K562 (cell line): Measurements from ENCODE around the gene ELMO1. TPM values are rescaled to one million over a fixed set of nuclear protein-coding genes. Genes with fewer than 3 reads are reported as not detected.

Source experiments
- ATAC-seq: fragments of 200-7000 bp; cut with Tn5 transposase; 3 replicates; pipeline ENCODE4 v1.9.1; 2020; ENCODE audit warnings: moderate library complexity
- BruUV-seq: library from RNA; stranded (reverse); fragments of 400-500 nt; replicated peaks from 2 replicates; lab custom pipeline; 2021; lab: Mats Ljungman, UMichigan
- CTCF ChIA-PET: fragments of 300-600 bp; formaldehyde crosslinking; extraction: SDS; loops from one replicate; lab custom pipeline; 2021; ENCODE audit warnings: low intra/inter-chr PET ratio; lab: Yijun Ruan, JAX
- POLR2A ChIA-PET: fragments of 300-600, 350-650 bp; sonication (Branson Sonifier 250); formaldehyde crosslinking; extraction: SDS; loops from one replicate; lab custom pipeline; 2021; ENCODE audit warnings: antibody characterized with exemption, inconsistent platforms; lab: Yijun Ruan, JAX
- DNase-seq, 4 experiments: peaks; one replicate each; pipeline versions ENCODE4 v3.0.0 to v3.0.0-alpha.2; 2011 to 2018; ENCODE audit warnings: low spot score in 3 of 4, mixed read lengths in 3 of 4; ENCODE audit errors: extremely low read depth in 1 of 4
- FAIRE-seq: peaks from 2 replicates; lab custom pipeline; 2011; peaks lifted over from hg19 to GRCh38; lab: Jason Lieb, UNC
- H2AFZ ChIP-seq: 2 replicates; pipeline ENCODE4 v1.6.0; 2011; ENCODE audit warnings: low read depth, low read length, control low read depth, inconsistent platforms
- H3K27ac ChIP-seq: fragments of 200-600 bp; 3 replicates; pipeline ENCODE4 v1.8.0; 2011; ENCODE audit warnings: low read depth, mild to moderate bottlenecking, control low read depth, inconsistent platforms, low read length, moderate library complexity, mixed read lengths; ENCODE audit errors: extremely low read depth
- H3K27me3 ChIP-seq, 2 experiments: fragments of 300-600 bp in 1 of 2; 2 replicates in 1 of 2; 3 replicates in 1 of 2; pipeline versions ENCODE4 v1.6.0 to v1.8.0; 2011; ENCODE audit warnings: inconsistent platforms in 2 of 2, low read length in 2 of 2, mild to moderate bottlenecking in 1 of 2, mixed read lengths in 1 of 2, moderate library complexity in 1 of 2; ENCODE audit not compliant: control insufficient read depth in 2 of 2, insufficient read depth in 2 of 2
- H3K36me3 ChIP-seq: fragments of 300-600 bp; 3 replicates; pipeline ENCODE4 v1.8.0; 2011; ENCODE audit warnings: mild to moderate bottlenecking, low read length, inconsistent platforms; ENCODE audit not compliant: control insufficient read depth, insufficient read depth
- H3K4me1 ChIP-seq, 2 experiments: fragments of 200-600 bp in 1 of 2; replicated peaks in 1 of 2; 2 replicates in 1 of 2; 3 replicates in 1 of 2; pipeline versions ENCODE4 v1.5.1 to v1.8.0; 2011; ENCODE audit warnings: inconsistent platforms in 2 of 2, low read length in 2 of 2, mild to moderate bottlenecking in 1 of 2, mixed read lengths in 1 of 2, moderate library complexity in 1 of 2; ENCODE audit not compliant: control insufficient read depth in 2 of 2, insufficient read depth in 2 of 2
- H3K4me2 ChIP-seq: 2 replicates; pipeline ENCODE4 v1.6.1; 2011; ENCODE audit warnings: low read length, control low read depth, inconsistent platforms, mixed read lengths; ENCODE audit not compliant: insufficient read depth
- H3K4me3 ChIP-seq: fragments of 200-600 bp; sonication (generic), shearing (Covaris generic); 2 replicates; pipeline ENCODE4 v1.5.1; 2016; ENCODE audit warnings: control low read depth, inconsistent platforms
- H3K79me2 ChIP-seq: fragments of 200-600 bp; 3 replicates; pipeline ENCODE4 v1.8.0; 2011; ENCODE audit warnings: low read length, inconsistent platforms; ENCODE audit not compliant: control insufficient read depth, insufficient read depth
- H3K9ac ChIP-seq, 2 experiments: 2 replicates each; pipeline versions ENCODE4 v1.6.0 to v1.6.1; 2011; ENCODE audit warnings: low read depth in 2 of 2, low read length in 2 of 2, control low read depth in 1 of 2, inconsistent platforms in 1 of 2, mild to moderate bottlenecking in 1 of 2, mixed read lengths in 1 of 2; ENCODE audit not compliant: insufficient read depth in 1 of 2
- H3K9me1 ChIP-seq: one replicate; pipeline ENCODE4 v1.6.0; 2011; ENCODE audit warnings: inconsistent platforms, mild to moderate bottlenecking, low read length, moderate library complexity; ENCODE audit not compliant: control insufficient read depth, insufficient read depth
- H3K9me3 ChIP-seq: replicated peaks from 2 replicates; pipeline ENCODE4 v1.5.1; 2011; ENCODE audit warnings: low read depth, low read length, inconsistent platforms; ENCODE audit not compliant: control insufficient read depth, insufficient read depth
- H4K20me1 ChIP-seq: replicated peaks from 2 replicates; pipeline ENCODE4 v1.6.1; 2011; ENCODE audit warnings: low read length, inconsistent platforms, mixed read lengths; ENCODE audit not compliant: control insufficient read depth, insufficient read depth
- ARID2 ChIP-seq: fragments of 450-650 bp; IDR thresholded peaks from 2 replicates; pipeline ENCODE4 v1.6.1; 2017; ENCODE audit warnings: antibody characterized with exemption, mild to moderate bottlenecking
- CTBP1 ChIP-seq: fragments of 450-650 bp; IDR thresholded peaks from 2 replicates; pipeline ENCODE4 v1.6.1; 2016; ENCODE audit warnings: borderline replicate concordance
- ETV6 ChIP-seq, 3 experiments: fragments of 150-350 bp in 1 of 3; sonication (generic) in 1 of 3; formaldehyde crosslinking in 1 of 3; IDR thresholded peaks; 2 replicates each; pipeline versions ENCODE4 v1.6.1 to v1.8.0; 2014 to 2022; ENCODE audit warnings: borderline replicate concordance in 2 of 3, low read depth in 2 of 3, antibody characterized with exemption in 1 of 3, low read length in 1 of 3, mild to moderate bottlenecking in 1 of 3, missing genetic modification reagents in 1 of 3
- FOXA3 ChIP-seq, 2 experiments: fragments of 450-650 bp in 1 of 2; sonication (generic) in 1 of 2; formaldehyde crosslinking; IDR thresholded peaks in 1 of 2; conservative IDR thresholded peaks in 1 of 2; 2 replicates each; pipeline versions ENCODE4 v1.4.0 to v1.8.0; 2020 to 2022; ENCODE audit warnings: mild to moderate bottlenecking in 2 of 2, missing genetic modification reagents in 1 of 2
- GABPA ChIP-seq: fragments of 200-800 bp; sonication (Bioruptor generic); conservative IDR thresholded peaks from 2 replicates; pipeline ENCODE4 v1.6.1; 2016; ENCODE audit warnings: low read depth, missing genetic modification characterization, missing compliant biosample characterization
- GATAD2A ChIP-seq: fragments of 450-650 bp; IDR thresholded peaks from 2 replicates; pipeline ENCODE4 v1.6.1; 2017
- GTF2F1 ChIP-seq: IDR thresholded peaks from 2 replicates; pipeline ENCODE4 v1.6.1; 2011; ENCODE audit warnings: low read depth, low read length, improper control_type of control experiment
- KLF16 ChIP-seq: IDR thresholded peaks from 2 replicates; pipeline ENCODE4 v1.6.1; 2016; ENCODE audit warnings: antibody characterized with exemption
- RAD21 ChIP-seq, 2 experiments: fragments of 250-450 bp in 1 of 2; fragments of 450-650 bp in 1 of 2; sonication (Bioruptor Pico) in 1 of 2; formaldehyde crosslinking in 1 of 2; IDR thresholded peaks in 1 of 2; conservative IDR thresholded peaks in 1 of 2; 2 replicates each; pipeline versions ENCODE4 v1.4.0 to v1.8.0; 2020 to 2022; ENCODE audit warnings: mild to moderate bottlenecking in 2 of 2, moderate library complexity in 1 of 2
- RBM39 ChIP-seq: fragments of 200-400 bp; formaldehyde crosslinking; optimal IDR thresholded peaks from 2 replicates; pipeline ENCODE3; 2018; ENCODE audit warnings: low read depth, low read length
- SAFB2 ChIP-seq: fragments of 200-400 bp; formaldehyde crosslinking; IDR thresholded peaks from 2 replicates; pipeline ENCODE4 v1.6.1; 2018; ENCODE audit warnings: borderline replicate concordance, low read length, low read depth, moderate library complexity; ENCODE audit not compliant: severe bottlenecking
- XRCC4 ChIP-seq: IDR thresholded peaks from one replicate; pipeline ENCODE4 v1.6.1; 2011; ENCODE audit not compliant: insufficient read depth, insufficient read length; ENCODE audit errors: extremely low read depth
- ZEB2 ChIP-seq: fragments of 450-650 bp; IDR thresholded peaks from 2 replicates; pipeline ENCODE4 v1.6.1; 2016
- ZFX ChIP-seq: sonication (generic); formaldehyde crosslinking; IDR thresholded peaks from 2 replicates; pipeline ENCODE4 v1.8.0; 2022; ENCODE audit warnings: mild to moderate bottlenecking, missing genetic modification reagents, moderate library complexity
- ZNF165 ChIP-seq: fragments of 250-450 bp; sonication (Bioruptor Pico); IDR thresholded peaks from 2 replicates; pipeline ENCODE4 v1.4.0; 2020; ENCODE audit warnings: borderline replicate concordance
- ZNF586 ChIP-seq: fragments of 450-650 bp; formaldehyde crosslinking; conservative IDR thresholded peaks from 2 replicates; pipeline ENCODE4 v1.4.0; 2020; ENCODE audit warnings: mild to moderate bottlenecking, moderate library complexity
- ZNF766 ChIP-seq: fragments of 200-800 bp; sonication (Bioruptor generic); conservative IDR thresholded peaks from 2 replicates; pipeline ENCODE4 v1.6.1; 2016; ENCODE audit warnings: missing genetic modification characterization, missing compliant biosample characterization
- ZNF778 ChIP-seq: fragments of 450-650 bp; formaldehyde crosslinking; IDR thresholded peaks from 2 replicates; pipeline ENCODE4 v1.4.0; 2020; ENCODE audit warnings: mild to moderate bottlenecking, moderate library complexity
- WGBS: fragments of 100-300 bp; shearing (Covaris generic); methylation state at CpG from one replicate; pipeline ENCODE4 v1.1.6; 2016; ENCODE audit warnings: low coverage, mixed read lengths; ENCODE audit not compliant: insufficient coverage; ENCODE audit errors: missing lambda C conversion rate; 5-methylcytosine and 5-hydroxymethylcytosine counted together
- in situ Hi-C: fragments of 300-500 bp; cut with MboI; formaldehyde crosslinking; loops from 4 replicates; pipeline ENCODE4 v1.15.0; 2018; ENCODE audit warnings: inconsistent platforms, mixed read lengths
- intact Hi-C: fragments of 100-400 bp; cut with micrococcal nuclease; formaldehyde crosslinking; loops from 2 replicates; pipeline ENCODE4 v1.14.2; 2022
- polyA plus RNA-seq, 8 experiments: library from polyadenylated mRNA; depleted of rRNA in 4 of 8; stranded (reverse) in 5 of 8; unstranded in 3 of 8; fragments of >200 nt; fragmentation: Nextera tagmentation in 2 of 8; fragmentation: Illumina TruSeq in 1 of 8; extraction: Ambion mirVana in 2 of 8; extraction: Trizol in 1 of 8; gene quantifications; 2 replicates each; pipeline versions ENCODE4 v1.2.1 to v1.2.3, GENCODE V29; 2011 to 2014; ENCODE audit warnings: inconsistent platforms in 1 of 8, missing spikeins in 1 of 8
- total RNA-seq, 7 experiments: library from RNA; depleted of rRNA in 6 of 7; stranded (reverse); fragments of >200 nt in 6 of 7; fragmentation: Illumina TruSeq in 2 of 7; extraction: Trizol in 2 of 7; gene quantifications; 2 replicates each; pipeline versions ENCODE4 v1.2.1 to v1.2.3, GENCODE V29; 2011 to 2021; ENCODE audit warnings: low replicate concordance in 1 of 7
- TF ChIP-seq, protein P1 (sequence below): fragments of 450-650 bp; IDR thresholded peaks from 2 replicates; pipeline ENCODE4 v1.6.1; 2018; ENCODE audit warnings: mild to moderate bottlenecking, low read depth; ENCODE audit not compliant: partially characterized antibody
- TF ChIP-seq, protein P2 (sequence below): fragments of 250-450 bp; sonication (Bioruptor Pico); IDR thresholded peaks from 2 replicates; pipeline ENCODE4 v1.8.0; 2022; ENCODE audit warnings: moderate library complexity, mild to moderate bottlenecking, inconsistent platforms

The ELMO1 gene
- total and polyA plus RNA-seq, 9 of the 15 experiments (the other 6 are each of a cell fraction or from before 2014, with no cell fraction given), result 0.36 to 7.2 (median 3.6) TPM

- TF ChIP-seq RBM39 (no peak), CTBP1 (no peak)
These were observed 523.5 kb downstream of the ELMO1 start (continued) for GRCh38 chr7:36925207-36925606.

- Histone ChIP-seq H3K4me3 (no peak overlapping the region), H3K27me3 (no peaks in the 10 kb centered on the region), H2AFZ (no peak overlapping the region)
- CTCF ChIA-PET, result no interaction called here
- no peak for TF ChIP-seq ZNF586 (CRISPR knock-in tag)
- no peak for TF ChIP-seq ZEB2
- TF ChIP-seq, protein P1, sequence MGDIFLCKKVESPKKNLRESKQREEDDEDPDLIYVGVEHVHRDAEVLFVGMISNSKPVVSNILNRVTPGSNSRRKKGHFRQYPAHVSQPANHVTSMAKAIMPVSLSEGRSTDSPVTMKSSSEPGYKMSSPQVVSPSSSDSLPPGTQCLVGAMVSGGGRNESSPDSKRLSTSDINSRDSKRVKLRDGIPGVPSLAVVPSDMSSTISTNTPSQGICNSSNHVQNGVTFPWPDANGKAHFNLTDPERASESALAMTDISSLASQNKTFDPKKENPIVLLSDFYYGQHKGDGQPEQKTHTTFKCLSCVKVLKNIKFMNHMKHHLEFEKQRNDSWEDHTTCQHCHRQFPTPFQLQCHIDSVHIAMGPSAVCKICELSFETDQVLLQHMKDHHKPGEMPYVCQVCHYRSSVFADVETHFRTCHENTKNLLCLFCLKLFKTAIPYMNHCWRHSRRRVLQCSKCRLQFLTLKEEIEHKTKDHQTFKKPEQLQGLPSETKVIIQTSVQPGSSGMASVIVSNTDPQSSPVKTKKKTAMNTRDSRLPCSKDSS, result no peak
- TF ChIP-seq ZNF778 (CRISPR knock-in tag), result no peak
- no peak for TF ChIP-seq FOXA3 (CRISPR knock-in tag; conservative IDR thresholded peaks at IDR 0.05 in 1 of 2, IDR thresholded peaks at IDR 0.05 in 1 of 2)
- no peak for TF ChIP-seq GATAD2A
- no peak for TF ChIP-seq KLF16
- TF ChIP-seq, protein P2, sequence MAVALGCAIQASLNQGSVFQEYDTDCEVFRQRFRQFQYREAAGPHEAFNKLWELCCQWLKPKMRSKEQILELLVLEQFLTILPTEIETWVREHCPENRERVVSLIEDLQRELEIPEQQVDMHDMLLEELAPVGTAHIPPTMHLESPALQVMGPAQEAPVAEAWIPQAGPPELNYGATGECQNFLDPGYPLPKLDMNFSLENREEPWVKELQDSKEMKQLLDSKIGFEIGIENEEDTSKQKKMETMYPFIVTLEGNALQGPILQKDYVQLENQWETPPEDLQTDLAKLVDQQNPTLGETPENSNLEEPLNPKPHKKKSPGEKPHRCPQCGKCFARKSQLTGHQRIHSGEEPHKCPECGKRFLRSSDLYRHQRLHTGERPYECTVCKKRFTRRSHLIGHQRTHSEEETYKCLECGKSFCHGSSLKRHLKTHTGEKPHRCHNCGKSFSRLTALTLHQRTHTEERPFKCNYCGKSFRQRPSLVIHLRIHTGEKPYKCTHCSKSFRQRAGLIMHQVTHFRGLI (CRISPR knock-in tag), result no peak
- no peak for TF ChIP-seq ARID2
- no peak for TF ChIP-seq RBM39
- no peak for TF ChIP-seq ZFX (CRISPR knock-in tag)
- TF ChIP-seq RAD21 (CRISPR knock-in tag; conservative IDR thresholded peaks at IDR 0.05 in 1 of 2, IDR thresholded peaks at IDR 0.05 in 1 of 2), result no peak
- no peak for TF ChIP-seq ZNF766 (CRISPR knock-in tag)
- no peak for TF ChIP-seq ETV6 (IDR thresholded peaks at IDR 0.05; ENCODE audit: borderline replicate concordance in 1 of 2, low read depth in 2 of 2, low read length in 1 of 2)
- no peak for TF ChIP-seq ETV6 (CRISPR knock-in tag; IDR thresholded peaks at IDR 0.05; ENCODE audit: borderline replicate concordance)
- TF ChIP-seq GABPA (tag), result no peak
- no peak for TF ChIP-seq ZNF165 (CRISPR knock-in tag)
- no peak for TF ChIP-seq XRCC4
- no peak for TF ChIP-seq SAFB2
- TF ChIP-seq GTF2F1, result no peak
- TF ChIP-seq, all 486 proteins: peak for 0
- POLR2A ChIA-PET, result no interaction called here
- no peak overlapping the region for H3K9ac ChIP-seq
- DNase-seq (no peak), ATAC-seq (no peak), FAIRE-seq (no peak)
- no peaks in the 10 kb centered on the region; a peak in 1 of 5 replicates for H3K4me1 ChIP-seq
- no peaks in the 10 kb centered on the region for H3K9me3 ChIP-seq
- H3K9me1 ChIP-seq, result no peaks in the 10 kb centered on the region
- no peak overlapping the region for H3K4me2 ChIP-seq
- intact Hi-C loops, result no loop called here
- H3K27ac ChIP-seq, result no peak overlapping the region
- H3K79me2 ChIP-seq, result no peaks in the 10 kb centered on the region
- no peaks in the 10 kb centered on the region for H3K36me3 ChIP-seq
- in situ Hi-C loops, result no loop called here
- no TSS peak for BruUV-seq
- 2% methylated on average over 3 of the region's 3 CpGs for WGBS
- H4K20me1 ChIP-seq, result no peaks in the 10 kb centered on the region
These were observed 524.7 kb downstream of the ELMO1 start for GRCh38 chr7:36923943-36924436.
